HK-2 (cell line): ENCODE results near the gene RORB.

Source experiments
- DNase-seq: peaks from one replicate; pipeline ENCODE4 v3.0.0-alpha.2; 2018; ENCODE audit not compliant: unreplicated experiment

The RORB gene

DNA sequence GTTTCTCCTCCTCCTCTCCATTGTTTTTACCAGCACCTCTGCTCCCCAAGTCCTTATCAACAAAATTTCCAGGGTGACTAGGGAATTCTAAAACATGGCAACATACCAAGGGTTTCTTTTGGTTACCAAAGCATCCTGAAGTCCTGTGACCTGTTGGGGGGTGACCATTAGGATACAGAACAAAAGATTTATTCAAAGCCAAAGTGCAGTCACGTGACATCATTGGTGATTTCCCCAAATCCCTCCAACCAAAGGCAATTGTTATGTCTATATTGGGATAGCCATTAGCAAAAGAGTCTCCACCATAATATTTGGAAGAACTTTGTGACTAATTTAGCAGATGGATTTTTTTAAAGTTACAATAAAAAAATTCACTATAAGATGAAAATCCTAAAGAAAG, 222.2 kb downstream of the RORB start:
- DNase-seq, result no peak

DNA sequence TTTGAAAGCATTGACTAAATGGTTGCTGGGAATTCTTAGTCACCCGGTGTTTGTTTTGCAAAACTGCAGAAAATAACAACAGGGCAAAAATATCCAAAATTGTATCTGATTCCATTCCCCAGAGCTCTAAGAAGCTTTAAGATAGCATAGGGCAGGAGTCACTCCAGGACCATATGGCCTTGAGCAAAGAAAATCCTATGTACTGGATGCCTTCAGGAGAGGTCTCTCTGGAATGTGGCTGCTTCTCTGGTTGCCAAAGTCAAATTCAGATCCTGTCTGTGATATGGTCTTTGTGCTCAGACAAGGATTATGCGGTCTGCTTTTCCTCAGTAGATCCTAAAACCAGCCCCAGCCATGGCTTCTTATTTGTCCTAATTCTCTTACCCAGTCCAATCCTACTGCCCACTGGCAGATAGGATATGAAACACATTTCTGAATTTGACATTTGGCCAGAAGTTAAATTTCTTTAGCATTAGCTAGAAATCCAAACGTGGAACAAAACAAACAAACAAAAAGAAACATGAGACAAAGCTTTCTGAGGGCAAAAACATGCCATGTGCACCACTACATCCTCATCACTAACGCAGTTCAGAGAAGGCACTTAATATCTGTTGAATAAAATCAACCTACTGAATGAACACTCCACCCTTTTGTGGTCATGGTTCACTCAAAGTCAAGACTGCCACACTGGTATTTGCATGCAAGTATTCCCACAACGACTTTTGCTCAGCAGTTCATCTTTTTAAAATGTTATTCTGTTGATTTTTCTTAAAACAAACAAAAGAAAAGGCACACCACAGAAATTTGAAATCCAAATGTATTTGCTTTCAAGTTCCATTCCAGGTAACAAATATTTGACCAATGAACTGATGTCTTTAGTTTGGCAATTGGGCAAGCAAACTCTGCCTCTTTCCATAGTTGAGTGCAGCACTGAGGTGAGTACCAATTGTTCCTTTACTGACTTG, 224.8 kb downstream of the RORB start:
- DNase-seq, result no peak

DNA sequence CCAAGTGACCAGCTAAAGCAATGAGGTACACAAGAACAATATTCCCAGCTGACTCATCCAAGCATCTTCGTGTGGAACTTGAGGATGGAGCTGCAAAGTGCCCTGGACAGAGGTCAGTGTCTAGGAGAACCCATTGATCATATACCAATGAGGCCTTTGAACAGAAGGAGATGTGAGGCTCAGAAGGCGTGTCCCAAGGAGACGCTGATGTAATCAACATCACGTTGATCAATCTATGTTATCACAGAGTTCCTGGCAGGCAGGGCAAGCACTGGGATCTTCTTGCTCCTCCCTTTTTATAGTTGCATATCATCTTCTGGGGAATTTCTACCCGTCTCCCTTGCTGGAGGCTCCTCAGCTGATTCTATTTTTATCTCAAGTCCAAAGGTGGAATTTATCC, 227.2 kb downstream of the RORB start:
- no peak for DNase-seq

DNA sequence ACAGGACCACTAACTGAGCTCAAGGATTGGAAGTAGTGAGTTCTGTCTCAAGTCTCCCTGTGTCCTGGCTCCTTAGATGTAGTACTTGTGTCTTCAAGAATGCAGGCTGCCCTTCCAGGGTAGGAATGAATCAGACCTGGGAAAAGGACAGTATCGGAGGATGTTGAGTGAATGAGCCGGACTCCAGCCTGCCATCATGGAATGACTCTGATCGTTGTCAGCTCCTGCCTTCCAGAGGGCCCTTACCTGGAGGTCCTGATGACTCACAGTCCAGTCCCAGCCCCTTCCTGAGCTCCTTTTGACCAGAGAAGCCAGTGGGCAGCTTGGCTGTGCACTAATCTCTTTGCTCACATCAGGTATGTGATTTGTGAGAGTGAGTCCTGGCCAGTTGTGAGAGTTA, 229.4 kb downstream of the RORB start:
- DNase-seq, result no peak

DNA sequence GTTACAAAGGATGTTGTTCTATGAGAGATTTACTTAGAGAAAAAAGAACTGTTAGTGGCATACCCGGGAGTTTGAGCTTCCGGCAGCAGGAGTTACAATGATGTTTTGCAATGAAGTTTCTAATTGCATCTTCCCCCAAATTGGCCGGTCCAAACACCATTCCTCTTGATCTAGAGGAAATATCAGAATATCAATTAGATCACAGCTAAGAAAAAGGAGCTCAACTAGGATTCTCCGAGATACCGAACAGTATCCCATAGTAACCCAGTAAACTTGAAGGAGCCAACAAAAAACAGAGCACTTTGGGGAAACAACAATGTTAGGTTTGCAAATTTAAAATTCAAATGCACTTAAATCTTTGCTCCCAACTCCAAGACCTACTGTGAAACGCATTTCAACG, 231.0 kb downstream of the RORB start:
- no peak for DNase-seq

DNA sequence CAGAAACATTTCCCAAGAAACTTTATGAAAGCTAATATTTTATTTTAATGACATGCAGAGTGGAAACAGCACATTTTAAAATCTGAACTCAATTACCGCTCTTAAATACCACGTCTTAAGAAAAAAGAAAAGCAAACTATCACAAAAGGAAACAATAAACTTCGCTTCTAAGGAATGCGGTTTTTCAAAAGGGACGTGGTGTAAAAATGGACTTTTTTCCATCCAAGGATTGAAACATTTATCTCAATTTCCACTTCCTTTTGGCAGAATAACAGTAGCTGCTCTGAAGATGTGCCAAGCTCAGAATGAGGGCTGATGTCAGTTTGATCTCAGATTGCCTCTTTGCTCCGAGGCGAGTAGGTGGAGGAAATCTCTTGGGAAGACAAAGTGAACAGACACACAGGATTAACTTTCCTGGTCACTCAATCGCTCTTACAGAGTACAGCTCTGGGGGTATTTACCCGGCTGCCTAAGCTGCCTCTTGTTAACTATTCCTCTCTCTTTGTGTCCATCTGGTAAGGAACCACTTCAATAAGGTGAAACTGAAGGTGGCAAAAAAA, 232.1 kb downstream of the RORB start:
- no peak for DNase-seq

DNA sequence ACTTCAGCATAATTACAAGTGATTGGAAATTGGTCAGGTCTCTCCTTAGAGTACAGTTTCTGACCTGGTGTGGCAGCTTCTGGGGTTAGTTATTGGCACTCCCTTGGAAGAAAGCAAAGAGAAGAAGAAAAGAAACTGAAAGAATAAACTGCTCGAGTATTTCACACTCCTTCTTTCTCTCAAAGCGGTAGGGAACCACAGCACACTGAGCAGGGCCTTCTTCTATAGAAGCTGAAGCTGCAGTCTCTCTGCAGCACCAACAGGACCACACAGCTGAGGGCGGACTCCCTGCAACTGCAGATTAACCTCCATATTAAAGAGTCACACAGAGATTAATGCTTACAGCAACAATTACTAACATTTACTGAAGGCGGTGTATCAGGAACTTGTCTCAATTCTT, 238.6 kb downstream of the RORB start:
- no peak for DNase-seq

DNA sequence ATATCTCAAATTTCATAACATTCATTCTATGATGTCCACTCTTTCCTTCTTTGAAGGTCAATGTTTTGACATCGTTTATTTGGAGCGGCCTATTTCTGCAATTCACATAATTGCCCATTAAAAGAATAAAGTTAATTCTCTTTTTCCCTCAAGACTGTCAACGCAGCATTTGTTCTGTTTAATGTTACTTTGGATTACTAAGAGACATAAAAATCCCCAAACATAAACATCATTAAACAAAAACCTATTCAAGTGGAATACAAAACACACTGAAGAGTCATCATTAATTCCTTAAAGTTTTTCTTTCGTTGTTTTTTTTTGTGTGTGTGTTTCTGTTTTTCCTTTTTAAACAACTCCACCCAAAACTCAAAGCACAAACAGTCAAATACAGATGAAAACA, 239.5 kb downstream of the RORB start:
- DNase-seq, result no peak

DNA sequence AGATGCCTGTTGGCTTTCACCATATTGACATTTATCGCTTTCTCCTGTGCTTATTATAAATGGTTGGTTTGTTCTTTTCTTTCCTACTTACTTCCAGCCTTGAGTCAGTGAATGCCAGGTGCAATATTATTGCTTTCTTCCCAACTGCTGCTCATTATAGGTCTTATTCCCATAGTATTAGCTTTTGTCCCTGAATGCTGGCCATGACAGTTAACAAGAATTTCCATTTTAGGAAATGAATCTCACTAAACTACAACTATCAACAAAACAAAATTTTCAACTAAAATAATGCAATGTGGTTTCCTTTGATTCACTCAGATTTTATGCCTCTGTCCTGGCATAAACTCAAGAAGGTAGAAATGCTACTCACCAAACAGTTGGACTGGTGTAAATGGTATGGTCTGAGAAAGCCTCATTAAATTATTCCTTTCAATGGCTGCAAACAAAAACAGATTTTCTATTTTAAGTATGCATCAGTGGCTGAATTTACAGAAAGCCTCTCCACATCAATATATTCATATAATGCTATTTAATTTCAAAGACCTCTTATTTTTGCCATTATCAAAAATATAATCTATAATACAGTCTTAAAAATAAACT, 245.2 kb downstream of the RORB start:
- DNase-seq, result no peak
